ENCODE data around the gene NDST4. TPM values are rescaled to one million over a fixed set of nuclear protein-coding genes. Genes with fewer than 3 reads are reported as not detected.

NDST4 gene
- total and polyA plus RNA-seq, 2 donors (not counting 1 experiment from before 2014, with no cell fraction given): not detected

DNA sequence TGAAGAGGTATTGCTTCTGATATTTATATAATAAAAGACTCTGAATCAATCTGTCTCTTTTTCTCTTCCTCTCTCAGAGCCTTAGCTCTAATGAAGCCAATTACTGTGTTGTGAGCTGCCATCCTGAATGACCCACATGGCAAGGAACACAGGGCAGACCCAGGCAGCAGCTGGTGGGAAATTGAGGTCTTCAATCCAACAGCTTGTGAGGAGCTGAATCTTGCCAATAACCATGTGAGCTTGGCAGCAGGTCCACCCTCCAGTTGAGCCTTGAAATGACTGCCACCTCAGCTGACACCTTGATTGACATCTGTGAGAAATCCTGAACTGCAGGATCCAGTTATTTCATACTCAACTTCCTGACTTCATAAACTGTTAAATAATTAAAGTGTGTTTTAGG lies 149.4 kb downstream of the NDST4 start:
- Histone ChIP-seq H3K4me3 (replicated peaks in 1 of 4; ENCODE audit: control extremely low read depth in 1 of 4, insufficient read depth in 1 of 4, low read depth in 3 of 4, low read length in 4 of 4) (no peak overlapping the region), H4K20me1 (ENCODE audit: control insufficient read depth, extremely low read depth, insufficient read depth, low read length) (no peaks in the 10 kb centered on the region), H3K27me3 (ENCODE audit: control insufficient read depth, insufficient read depth, low read length) (no peaks in the 10 kb centered on the region), H2AFZ (ENCODE audit: low read length) (no peak overlapping the region), H3K27ac (ENCODE audit: insufficient read depth, low read length) (no peak overlapping the region), H3K36me3 (ENCODE audit: control insufficient read depth, insufficient read depth, low read length) (no peaks in the 10 kb centered on the region), H3K9me3 (ENCODE audit: control insufficient read depth, insufficient read depth, low read depth, low read length) (no peaks in the 10 kb centered on the region), H3K4me1 (ENCODE audit: control insufficient read depth, extremely low read depth, insufficient read depth, low read length) (no peaks in the 10 kb centered on the region), H3K9ac (ENCODE audit: insufficient read depth, low read length) (no peak overlapping the region), H3K79me2 (ENCODE audit: control insufficient read depth, insufficient read depth, low read length) (no peaks in the 10 kb centered on the region), H3K4me2 (ENCODE audit: extremely low read depth, insufficient read depth, low read length) (no peak overlapping the region)
- no peak for TF ChIP-seq EZH2 (IDR thresholded peaks at IDR 0.05; ENCODE audit: low read length, missing control alignments)
- TF ChIP-seq, protein P1, sequence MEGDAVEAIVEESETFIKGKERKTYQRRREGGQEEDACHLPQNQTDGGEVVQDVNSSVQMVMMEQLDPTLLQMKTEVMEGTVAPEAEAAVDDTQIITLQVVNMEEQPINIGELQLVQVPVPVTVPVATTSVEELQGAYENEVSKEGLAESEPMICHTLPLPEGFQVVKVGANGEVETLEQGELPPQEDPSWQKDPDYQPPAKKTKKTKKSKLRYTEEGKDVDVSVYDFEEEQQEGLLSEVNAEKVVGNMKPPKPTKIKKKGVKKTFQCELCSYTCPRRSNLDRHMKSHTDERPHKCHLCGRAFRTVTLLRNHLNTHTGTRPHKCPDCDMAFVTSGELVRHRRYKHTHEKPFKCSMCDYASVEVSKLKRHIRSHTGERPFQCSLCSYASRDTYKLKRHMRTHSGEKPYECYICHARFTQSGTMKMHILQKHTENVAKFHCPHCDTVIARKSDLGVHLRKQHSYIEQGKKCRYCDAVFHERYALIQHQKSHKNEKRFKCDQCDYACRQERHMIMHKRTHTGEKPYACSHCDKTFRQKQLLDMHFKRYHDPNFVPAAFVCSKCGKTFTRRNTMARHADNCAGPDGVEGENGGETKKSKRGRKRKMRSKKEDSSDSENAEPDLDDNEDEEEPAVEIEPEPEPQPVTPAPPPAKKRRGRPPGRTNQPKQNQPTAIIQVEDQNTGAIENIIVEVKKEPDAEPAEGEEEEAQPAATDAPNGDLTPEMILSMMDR (conservative IDR thresholded peaks at IDR 0.05 in 1 of 2, IDR thresholded peaks at IDR 0.05 in 1 of 2; ENCODE audit: low read depth in 1 of 2, low read length in 2 of 2): no peak
- no peak for DNase-seq (ENCODE audit: low read depth in 2 of 2)

DNA sequence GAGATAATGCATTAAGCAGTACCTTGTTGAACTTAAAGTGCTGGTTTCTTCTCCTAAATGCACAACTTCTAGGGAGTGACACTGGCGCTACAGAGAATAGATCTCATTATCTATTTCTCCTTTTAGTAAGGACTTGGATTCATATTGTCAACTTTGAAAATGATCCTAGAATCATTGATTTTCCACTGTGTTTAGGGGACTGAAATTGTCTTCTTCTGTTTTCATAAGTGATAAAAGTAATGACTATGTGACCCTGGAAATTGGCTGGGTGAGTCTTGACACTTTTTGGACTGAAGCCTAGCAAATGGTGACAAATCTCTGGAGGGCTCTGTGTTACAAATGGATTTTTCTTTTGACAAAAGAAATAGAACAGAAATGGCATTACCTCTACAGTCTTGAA lies 167.8 kb downstream of the NDST4 start:
- H3K4me2 ChIP-seq (ENCODE audit: extremely low read depth, insufficient read depth, low read length): no peak overlapping the region
- H3K79me2 ChIP-seq (ENCODE audit: control insufficient read depth, insufficient read depth, low read length): no peaks in the 10 kb centered on the region
- no peak overlapping the region for H3K4me3 ChIP-seq (replicated peaks in 1 of 4; ENCODE audit: control extremely low read depth in 1 of 4, insufficient read depth in 1 of 4, low read depth in 3 of 4, low read length in 4 of 4)
- no peaks in the 10 kb centered on the region for H3K36me3 ChIP-seq (ENCODE audit: control insufficient read depth, insufficient read depth, low read length)
- TF ChIP-seq EZH2 (IDR thresholded peaks at IDR 0.05; ENCODE audit: low read length, missing control alignments): no peak
- TF ChIP-seq, protein P1 (conservative IDR thresholded peaks at IDR 0.05 in 1 of 2, IDR thresholded peaks at IDR 0.05 in 1 of 2; ENCODE audit: low read depth in 1 of 2, low read length in 2 of 2): no peak
- no peak for DNase-seq (ENCODE audit: low read depth in 2 of 2)
- H4K20me1 ChIP-seq (ENCODE audit: control insufficient read depth, extremely low read depth, insufficient read depth, low read length): no peaks in the 10 kb centered on the region
- no peak overlapping the region for H2AFZ ChIP-seq (ENCODE audit: low read length)
- H3K9me3 ChIP-seq (ENCODE audit: control insufficient read depth, insufficient read depth, low read depth, low read length): no peaks in the 10 kb centered on the region
- no peaks in the 10 kb centered on the region for H3K4me1 ChIP-seq (ENCODE audit: control insufficient read depth, extremely low read depth, insufficient read depth, low read length)
- no peak overlapping the region for H3K9ac ChIP-seq (ENCODE audit: insufficient read depth, low read length)
- no peak overlapping the region for H3K27ac ChIP-seq (ENCODE audit: insufficient read depth, low read length)
- no peaks in the 10 kb centered on the region for H3K27me3 ChIP-seq (ENCODE audit: control insufficient read depth, insufficient read depth, low read length)

DNA sequence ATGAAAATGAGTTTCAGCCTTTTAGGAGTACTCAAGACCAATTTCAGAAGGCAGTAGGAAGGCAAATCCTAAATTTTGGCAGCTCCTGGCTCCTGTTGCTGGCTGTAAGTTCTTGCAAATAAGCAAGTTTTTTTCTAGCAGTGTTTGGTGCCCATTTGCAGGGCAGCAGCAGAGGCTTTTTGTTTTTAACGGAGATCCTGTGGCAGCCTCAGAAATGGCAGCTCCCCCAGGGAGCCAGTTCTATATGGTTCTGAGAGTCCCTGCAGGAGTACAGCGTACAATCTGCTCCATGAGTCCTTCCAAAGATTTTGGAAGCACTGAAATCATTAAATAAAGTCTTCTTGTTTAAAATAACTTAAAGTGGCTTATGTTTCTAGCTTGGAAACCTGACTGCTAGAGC lies 171.9 kb downstream of the NDST4 start:
- TF ChIP-seq EZH2 (IDR thresholded peaks at IDR 0.05; ENCODE audit: low read length, missing control alignments): no peak
- TF ChIP-seq, protein P1 (conservative IDR thresholded peaks at IDR 0.05 in 1 of 2, IDR thresholded peaks at IDR 0.05 in 1 of 2; ENCODE audit: low read depth in 1 of 2, low read length in 2 of 2): no peak
- Histone ChIP-seq H3K36me3 (ENCODE audit: control insufficient read depth, insufficient read depth, low read length) (no peaks in the 10 kb centered on the region), H2AFZ (ENCODE audit: low read length) (no peak overlapping the region), H3K9ac (ENCODE audit: insufficient read depth, low read length) (no peak overlapping the region), H3K27ac (ENCODE audit: insufficient read depth, low read length) (no peak overlapping the region), H3K9me3 (ENCODE audit: control insufficient read depth, insufficient read depth, low read depth, low read length) (no peaks in the 10 kb centered on the region), H3K4me1 (ENCODE audit: control insufficient read depth, extremely low read depth, insufficient read depth, low read length) (no peaks in the 10 kb centered on the region), H3K4me3 (replicated peaks in 1 of 4; ENCODE audit: control extremely low read depth in 1 of 4, insufficient read depth in 1 of 4, low read depth in 3 of 4, low read length in 4 of 4) (no peak overlapping the region), H3K4me2 (ENCODE audit: extremely low read depth, insufficient read depth, low read length) (no peak overlapping the region), H3K79me2 (ENCODE audit: control insufficient read depth, insufficient read depth, low read length) (no peaks in the 10 kb centered on the region), H4K20me1 (ENCODE audit: control insufficient read depth, extremely low read depth, insufficient read depth, low read length) (no peaks in the 10 kb centered on the region), H3K27me3 (ENCODE audit: control insufficient read depth, insufficient read depth, low read length) (no peaks in the 10 kb centered on the region)
- no peak for DNase-seq (ENCODE audit: low read depth in 2 of 2)
